Caco-2 (cell line): ENCODE measurements around the gene EGFR. TPM values are rescaled to one million over a fixed set of nuclear protein-coding genes. Genes with fewer than 3 reads are reported as not detected.

Experiments
- BruUV-seq: library from RNA; stranded (reverse); fragments of 400-500 nt; replicated peaks from 2 replicates; lab custom pipeline; 2021; lab: Mats Ljungman, UMichigan
- CTCF ChIA-PET: fragments of 300-600 bp; sonication (Branson Sonifier 250); formaldehyde crosslinking; loops from one replicate; lab custom pipeline; 2022; ENCODE audit warnings: antibody characterized with exemption; lab: Charles Lee
- POLR2A ChIA-PET: fragments of 300-600 bp; sonication (Branson Sonifier 250); formaldehyde crosslinking; loops from one replicate; lab custom pipeline; 2022; ENCODE audit warnings: antibody characterized with exemption; lab: Charles Lee
- DNase-seq, 2 experiments: peaks; one replicate each; pipeline versions ENCODE4 v3.0.0 to v3.0.0-alpha.2; 2020 to 2022
- H3K27me3 ChIP-seq: replicated peaks from 2 replicates; pipeline ENCODE4 v1.6.0; 2011; ENCODE audit warnings: low read length; ENCODE audit not compliant: control insufficient read depth, insufficient read depth
- H3K36me3 ChIP-seq: 2 replicates; pipeline ENCODE4 v1.5.1; 2011; ENCODE audit warnings: low read length; ENCODE audit not compliant: control insufficient read depth, insufficient read depth
- H3K4me1 ChIP-seq: fragments of 250-450 bp; sonication (Bioruptor Pico); 2 replicates; pipeline ENCODE4 v1.5.1; 2020; ENCODE audit warnings: mild to moderate bottlenecking
- H3K4me3 ChIP-seq: 2 replicates; pipeline ENCODE4 v1.5.1; 2011; ENCODE audit warnings: low read depth, mild to moderate bottlenecking, control low read depth, low read length
- H3K9me3 ChIP-seq: fragments of 250-450 bp; sonication (Bioruptor Pico); 2 replicates; pipeline ENCODE4 v1.5.1; 2020; ENCODE audit warnings: mild to moderate bottlenecking, moderate library complexity
- H3K27ac Mint-ChIP-seq: one replicate; pipeline ENCODE4 v1.8.0; 2022; ENCODE audit warnings: mixed read lengths; ENCODE audit not compliant: unreplicated experiment
- H3K27me3 Mint-ChIP-seq: one replicate; pipeline ENCODE4 v1.8.0; 2022; ENCODE audit warnings: mixed read lengths; ENCODE audit not compliant: insufficient read depth, unreplicated experiment
- H3K36me3 Mint-ChIP-seq: one replicate; pipeline ENCODE4 v1.8.0; 2022; ENCODE audit warnings: mild to moderate bottlenecking, mixed read lengths; ENCODE audit not compliant: insufficient read depth, unreplicated experiment
- H3K4me1 Mint-ChIP-seq: one replicate; pipeline ENCODE4 v1.8.0; 2022; ENCODE audit warnings: low read depth, mixed read lengths; ENCODE audit not compliant: unreplicated experiment
- H3K4me3 Mint-ChIP-seq: one replicate; pipeline ENCODE4 v1.8.0; 2022; ENCODE audit warnings: mild to moderate bottlenecking, moderate library complexity, mixed read lengths; ENCODE audit not compliant: unreplicated experiment
- H3K9me3 Mint-ChIP-seq: one replicate; pipeline ENCODE4 v1.8.0; 2022; ENCODE audit warnings: mixed read lengths; ENCODE audit not compliant: unreplicated experiment
- intact Hi-C: fragments of 100-400 bp; cut with micrococcal nuclease; formaldehyde crosslinking; loops from one replicate; pipeline ENCODE4 v1.10.0; 2022; ENCODE audit not compliant: unreplicated experiment
- total RNA-seq: library from RNA; stranded (reverse); gene quantifications from 2 replicates; pipeline ENCODE4 v1.2.3, GENCODE V29; 2022
- TF ChIP-seq, protein P1 (sequence below), 2 experiments: fragments of 200-600 bp in 1 of 2; IDR thresholded peaks; 1 replicate in 1 of 2; 2 replicates in 1 of 2; pipeline versions ENCODE4 v1.5.1 to v1.8.0; 2011 to 2022; ENCODE audit warnings: antibody characterized with exemption in 1 of 2, control low read depth in 1 of 2, inconsistent platforms in 1 of 2, low read depth in 1 of 2, low read length in 1 of 2, mild to moderate bottlenecking in 1 of 2, moderate library complexity in 1 of 2; ENCODE audit not compliant: insufficient read depth in 1 of 2, severe bottlenecking in 1 of 2, unreplicated experiment in 1 of 2

Gene EGFR
- total RNA-seq, 1 experiment from 2014 or later = 60.1 TPM

DNA sequence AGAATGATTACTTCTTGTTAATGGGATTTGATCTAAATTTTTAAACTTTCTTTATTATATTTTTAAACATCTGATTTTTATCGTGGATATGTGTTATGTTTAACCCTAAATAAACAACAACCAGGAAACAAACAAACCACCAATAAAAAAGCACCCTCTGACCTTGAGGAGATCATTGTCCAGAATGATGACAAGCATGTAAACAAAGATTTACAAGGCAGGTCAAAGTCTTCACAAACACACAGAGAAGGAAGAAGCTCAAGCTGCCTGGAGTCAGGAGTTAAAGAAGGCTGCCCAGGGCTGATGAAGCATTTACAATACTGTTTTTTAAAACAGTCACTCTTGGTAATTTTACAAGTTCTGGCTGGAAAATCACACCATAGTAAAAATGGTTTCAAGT lies 31.0 kb upstream of the EGFR start:
- TF ChIP-seq, protein P1, sequence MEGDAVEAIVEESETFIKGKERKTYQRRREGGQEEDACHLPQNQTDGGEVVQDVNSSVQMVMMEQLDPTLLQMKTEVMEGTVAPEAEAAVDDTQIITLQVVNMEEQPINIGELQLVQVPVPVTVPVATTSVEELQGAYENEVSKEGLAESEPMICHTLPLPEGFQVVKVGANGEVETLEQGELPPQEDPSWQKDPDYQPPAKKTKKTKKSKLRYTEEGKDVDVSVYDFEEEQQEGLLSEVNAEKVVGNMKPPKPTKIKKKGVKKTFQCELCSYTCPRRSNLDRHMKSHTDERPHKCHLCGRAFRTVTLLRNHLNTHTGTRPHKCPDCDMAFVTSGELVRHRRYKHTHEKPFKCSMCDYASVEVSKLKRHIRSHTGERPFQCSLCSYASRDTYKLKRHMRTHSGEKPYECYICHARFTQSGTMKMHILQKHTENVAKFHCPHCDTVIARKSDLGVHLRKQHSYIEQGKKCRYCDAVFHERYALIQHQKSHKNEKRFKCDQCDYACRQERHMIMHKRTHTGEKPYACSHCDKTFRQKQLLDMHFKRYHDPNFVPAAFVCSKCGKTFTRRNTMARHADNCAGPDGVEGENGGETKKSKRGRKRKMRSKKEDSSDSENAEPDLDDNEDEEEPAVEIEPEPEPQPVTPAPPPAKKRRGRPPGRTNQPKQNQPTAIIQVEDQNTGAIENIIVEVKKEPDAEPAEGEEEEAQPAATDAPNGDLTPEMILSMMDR (IDR thresholded peaks at IDR 0.05; ENCODE audit: insufficient read depth in 1 of 2, low read depth in 1 of 2, low read length in 1 of 2, severe bottlenecking in 1 of 2, unreplicated experiment in 1 of 2) = no peak
- Histone ChIP-seq H3K4me1 (peaks cover 26% of the 10 kb centered on the region), H3K4me3 (no peak overlapping the region), H3K9me3 (no peaks in the 10 kb centered on the region), H3K27me3 (no peaks in the 10 kb centered on the region), H3K36me3 (no peaks in the 10 kb centered on the region; the same call in 1 of the 2 replicates)
- no peak overlapping the region for H3K4me3 Mint-ChIP-seq
- peak in 1 of 2 experiments; percentile 47 for DNase-seq
- no peaks in the 10 kb centered on the region for H3K27me3 Mint-ChIP-seq
- H3K27ac Mint-ChIP-seq = no peak overlapping the region
- no peaks in the 10 kb centered on the region for H3K36me3 Mint-ChIP-seq
- H3K9me3 Mint-ChIP-seq = peaks cover 8% of the 10 kb centered on the region
- CTCF ChIA-PET = interaction anchor here (1.2 kb wide), 1 partner anchor 268 kb away, joined by 4 read pairs; no protein-coding TSS in a partner anchor
- peaks cover 21% of the 10 kb centered on the region for H3K4me1 Mint-ChIP-seq
- intact Hi-C loops = loop anchor here (1.0 kb wide), 1 partner anchor 31 kb away; no protein-coding TSS in a partner anchor
- BruUV-seq = no TSS peak
- POLR2A ChIA-PET = no interaction called here

DNA sequence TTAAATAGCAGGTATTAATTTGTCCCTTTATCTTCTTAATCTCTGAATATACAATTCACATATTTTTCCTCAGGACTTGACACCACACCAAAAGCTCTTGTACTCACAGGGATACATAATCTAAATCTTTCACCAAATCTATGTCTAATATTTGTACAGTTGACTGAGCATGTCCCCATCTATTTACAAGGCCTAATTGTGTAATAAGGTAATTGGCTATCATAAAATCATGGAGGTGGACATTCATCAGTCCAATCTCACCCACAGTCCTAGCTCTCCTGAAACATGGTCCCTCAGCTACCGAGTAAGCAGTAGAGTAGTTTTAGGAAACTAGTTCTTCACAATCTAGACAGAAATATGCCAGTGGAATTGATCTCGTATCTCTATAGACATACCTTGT lies 30.3 kb upstream of the EGFR start:
- Histone ChIP-seq H3K9me3 (no peaks in the 10 kb centered on the region), H3K27me3 (no peaks in the 10 kb centered on the region), H3K4me3 (no peak overlapping the region), H3K36me3 (no peaks in the 10 kb centered on the region; the same call in 1 of the 2 replicates), H3K4me1 (peaks cover 26% of the 10 kb centered on the region)
- Mint-ChIP-seq H3K27ac (no peak overlapping the region), H3K36me3 (no peaks in the 10 kb centered on the region), H3K4me1 (peaks cover 21% of the 10 kb centered on the region), H3K9me3 (peaks cover 8% of the 10 kb centered on the region), H3K4me3 (no peak overlapping the region), H3K27me3 (no peaks in the 10 kb centered on the region)
- TF ChIP-seq, protein P1 (IDR thresholded peaks at IDR 0.05; ENCODE audit: insufficient read depth in 1 of 2, low read depth in 1 of 2, low read length in 1 of 2, severe bottlenecking in 1 of 2, unreplicated experiment in 1 of 2) = no peak
- POLR2A ChIA-PET = no interaction called here
- no peak for DNase-seq
- intact Hi-C loops = loop anchor here (1.0 kb wide), 1 partner anchor 30 kb away; no protein-coding TSS in a partner anchor
- CTCF ChIA-PET = interaction anchor here (1.2 kb wide), 1 partner anchor 267 kb away, joined by 4 read pairs; no protein-coding TSS in a partner anchor
- BruUV-seq = no TSS peak

DNA sequence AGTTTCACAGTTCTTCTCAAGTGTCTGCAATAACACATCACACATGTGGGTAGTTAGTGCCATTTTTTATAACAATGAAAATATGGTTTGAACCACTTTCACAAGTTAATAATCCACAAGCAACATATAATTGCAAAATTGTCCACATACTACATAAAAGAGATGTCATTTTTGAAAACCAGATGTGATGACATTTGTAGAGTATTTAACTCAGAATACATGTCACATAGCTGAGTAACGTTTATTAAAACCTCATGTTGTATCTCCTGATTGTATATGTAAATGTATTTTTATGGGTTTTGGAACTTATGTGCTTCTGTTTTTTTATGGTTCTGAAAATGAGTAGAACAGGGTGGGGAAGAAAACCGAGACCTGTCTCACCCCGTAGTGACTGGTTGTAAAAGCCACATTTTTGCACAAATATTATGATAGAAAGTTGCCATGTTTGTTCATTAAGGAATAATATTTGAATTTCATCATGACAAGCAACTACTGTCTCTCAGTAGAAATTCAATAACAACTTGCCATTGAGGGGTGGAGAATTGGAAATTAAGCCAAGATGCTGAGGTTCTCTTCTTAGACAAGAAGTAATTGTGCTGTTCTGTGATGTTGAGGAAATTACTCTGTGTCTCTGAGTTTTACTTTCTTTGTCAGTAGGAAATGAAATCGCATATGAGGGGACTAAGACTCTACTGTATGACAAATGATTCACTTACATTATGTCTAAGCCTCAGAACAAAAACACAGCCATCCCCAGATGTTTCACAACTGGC lies 29.2 kb upstream of the EGFR start:
- TF ChIP-seq, protein P1 (IDR thresholded peaks at IDR 0.05; ENCODE audit: insufficient read depth in 1 of 2, low read depth in 1 of 2, low read length in 1 of 2, severe bottlenecking in 1 of 2, unreplicated experiment in 1 of 2) = no peak
- Mint-ChIP-seq H3K4me3 (no peak overlapping the region), H3K4me1 (peaks cover 21% of the 10 kb centered on the region), H3K27ac (no peak overlapping the region), H3K9me3 (peaks cover 8% of the 10 kb centered on the region), H3K27me3 (no peaks in the 10 kb centered on the region), H3K36me3 (no peaks in the 10 kb centered on the region)
- ChIA-PET POLR2A (no interaction called here), CTCF (no interaction called here)
- H3K36me3 ChIP-seq = no peaks in the 10 kb centered on the region; the same call in 1 of the 2 replicates
- intact Hi-C loops = no loop called here
- peaks cover 26% of the 10 kb centered on the region for H3K4me1 ChIP-seq
- no peaks in the 10 kb centered on the region for H3K9me3 ChIP-seq
- DNase-seq = no peak
- no TSS peak for BruUV-seq
- H3K27me3 ChIP-seq = no peaks in the 10 kb centered on the region
- no peak overlapping the region for H3K4me3 ChIP-seq
